Activated naive CD8-positive, alpha-beta T cell (primary cell): ENCODE data around the gene CDPF1.

Experiments used
- H3K27ac Mint-ChIP-seq: one replicate; pipeline ENCODE4 v1.8.0; 2021; ENCODE audit warnings: mixed read lengths
- H3K27me3 Mint-ChIP-seq: one replicate; pipeline ENCODE4 v1.8.0; 2021; ENCODE audit warnings: mixed read lengths
- H3K36me3 Mint-ChIP-seq: one replicate; pipeline ENCODE4 v1.8.0; 2021; ENCODE audit warnings: mixed read lengths
- H3K4me1 Mint-ChIP-seq: one replicate; pipeline ENCODE4 v1.8.0; 2021; ENCODE audit warnings: low read depth, mixed read lengths
- H3K4me3 Mint-ChIP-seq: one replicate; pipeline ENCODE4 v1.8.0; 2021; ENCODE audit warnings: mild to moderate bottlenecking, mixed read lengths
- H3K9me3 Mint-ChIP-seq: one replicate; pipeline ENCODE4 v1.8.0; 2021; ENCODE audit warnings: low read depth, mixed read lengths

The CDPF1 gene

GRCh38 chr22:46229701-46230100 lies 20.4 kb downstream of the CDPF1 start:
- Mint-ChIP-seq H3K27ac (no peak overlapping the region), H3K27me3 (no peaks in the 10 kb centered on the region), H3K9me3 (no peaks in the 10 kb centered on the region), H3K4me1 (no peaks in the 10 kb centered on the region), H3K4me3 (no peak overlapping the region), H3K36me3 (no peaks in the 10 kb centered on the region)

GRCh38 chr22:46226577-46226976 lies 23.5 kb downstream of the CDPF1 start:
- Mint-ChIP-seq H3K27me3 (no peaks in the 10 kb centered on the region), H3K36me3 (no peaks in the 10 kb centered on the region), H3K27ac (no peak overlapping the region), H3K9me3 (no peaks in the 10 kb centered on the region), H3K4me3 (no peak overlapping the region), H3K4me1 (no peaks in the 10 kb centered on the region)

- peaks cover 4% of the 10 kb centered on the region for H3K36me3 Mint-ChIP-seq
- H3K27ac Mint-ChIP-seq, result no peak overlapping the region
- no peaks in the 10 kb centered on the region for H3K4me1 Mint-ChIP-seq
- no peaks in the 10 kb centered on the region for H3K27me3 Mint-ChIP-seq
- no peak overlapping the region for H3K4me3 Mint-ChIP-seq
- no peaks in the 10 kb centered on the region for H3K9me3 Mint-ChIP-seq
Observed at GRCh38 chr22:46225631-46226030, 24.5 kb downstream of the CDPF1 start.

GRCh38 chr22:46224898-46225290 lies 25.2 kb downstream of the CDPF1 start:
- H3K27ac Mint-ChIP-seq, result no peak overlapping the region
- no peaks in the 10 kb centered on the region for H3K27me3 Mint-ChIP-seq
- no peak overlapping the region for H3K4me3 Mint-ChIP-seq
- H3K4me1 Mint-ChIP-seq, result no peaks in the 10 kb centered on the region
- H3K9me3 Mint-ChIP-seq, result no peaks in the 10 kb centered on the region
- peaks cover 4% of the 10 kb centered on the region for H3K36me3 Mint-ChIP-seq

- peaks cover 3% of the 10 kb centered on the region for H3K4me1 Mint-ChIP-seq
- H3K36me3 Mint-ChIP-seq, result peaks cover 8% of the 10 kb centered on the region
- no peak overlapping the region for H3K4me3 Mint-ChIP-seq
- H3K9me3 Mint-ChIP-seq, result no peaks in the 10 kb centered on the region
- H3K27ac Mint-ChIP-seq, result no peak overlapping the region
- H3K27me3 Mint-ChIP-seq, result no peaks in the 10 kb centered on the region
Observed at GRCh38 chr22:46224044-46224897, 25.8 kb downstream of the CDPF1 start.

- no peaks in the 10 kb centered on the region for H3K27me3 Mint-ChIP-seq
- peaks cover 3% of the 10 kb centered on the region for H3K4me1 Mint-ChIP-seq
- H3K4me3 Mint-ChIP-seq, result no peak overlapping the region
- no peak overlapping the region for H3K27ac Mint-ChIP-seq
- H3K36me3 Mint-ChIP-seq, result peaks cover 17% of the 10 kb centered on the region
- no peaks in the 10 kb centered on the region for H3K9me3 Mint-ChIP-seq
Observed at GRCh38 chr22:46220921-46221320, 29.2 kb downstream of the CDPF1 start.

GRCh38 chr22:46219636-46220035 lies 30.5 kb downstream of the CDPF1 start:
- Mint-ChIP-seq H3K4me1 (peaks cover 3% of the 10 kb centered on the region), H3K4me3 (no peak overlapping the region), H3K27me3 (no peaks in the 10 kb centered on the region), H3K27ac (no peak overlapping the region), H3K9me3 (no peaks in the 10 kb centered on the region), H3K36me3 (peaks cover 19% of the 10 kb centered on the region)

GRCh38 chr22:46214616-46215015 lies 35.5 kb downstream of the CDPF1 start:
- Mint-ChIP-seq H3K4me1 (peaks cover 1% of the 10 kb centered on the region), H3K4me3 (no peak overlapping the region)

GRCh38 chr22:46214149-46214548 lies 35.9 kb downstream of the CDPF1 start:
- no peak overlapping the region for H3K4me3 Mint-ChIP-seq
- peaks cover 31% of the 10 kb centered on the region for H3K36me3 Mint-ChIP-seq
- no peaks in the 10 kb centered on the region for H3K4me1 Mint-ChIP-seq
- peaks cover 2% of the 10 kb centered on the region for H3K9me3 Mint-ChIP-seq
- H3K27me3 Mint-ChIP-seq, result no peaks in the 10 kb centered on the region
- H3K27ac Mint-ChIP-seq, result no peak overlapping the region

More at GRCh38 chr22:46214616-46215015, 35.5 kb downstream of the CDPF1 start:
- Mint-ChIP-seq H3K27me3 (no peaks in the 10 kb centered on the region), H3K9me3 (no peaks in the 10 kb centered on the region), H3K36me3 (peaks cover 32% of the 10 kb centered on the region), H3K27ac (no peak overlapping the region)

- Mint-ChIP-seq H3K27ac (no peak overlapping the region), H3K4me1 (no peaks in the 10 kb centered on the region), H3K27me3 (no peaks in the 10 kb centered on the region), H3K36me3 (peaks cover 37% of the 10 kb centered on the region), H3K9me3 (peaks cover 3% of the 10 kb centered on the region), H3K4me3 (no peak overlapping the region)
Observed at GRCh38 chr22:46213052-46213451, 37.0 kb downstream of the CDPF1 start.

- Mint-ChIP-seq H3K27ac (no peak overlapping the region), H3K4me1 (no peaks in the 10 kb centered on the region), H3K27me3 (no peaks in the 10 kb centered on the region), H3K4me3 (no peak overlapping the region), H3K36me3 (peaks cover 37% of the 10 kb centered on the region), H3K9me3 (peaks cover 3% of the 10 kb centered on the region)
Observed at GRCh38 chr22:46212195-46212594, 37.9 kb downstream of the CDPF1 start.

- Mint-ChIP-seq H3K4me1 (no peaks in the 10 kb centered on the region), H3K4me3 (no peak overlapping the region), H3K27ac (no peak overlapping the region), H3K9me3 (peaks cover 3% of the 10 kb centered on the region), H3K27me3 (no peaks in the 10 kb centered on the region), H3K36me3 (peaks cover 32% of the 10 kb centered on the region)
Observed at GRCh38 chr22:46209262-46209661, 40.8 kb downstream of the CDPF1 start.

- no peaks in the 10 kb centered on the region for H3K27me3 Mint-ChIP-seq
- H3K4me3 Mint-ChIP-seq, result no peak overlapping the region
- peaks cover 19% of the 10 kb centered on the region for H3K36me3 Mint-ChIP-seq
- no peak overlapping the region for H3K27ac Mint-ChIP-seq
- no peaks in the 10 kb centered on the region for H3K4me1 Mint-ChIP-seq
- no peaks in the 10 kb centered on the region for H3K9me3 Mint-ChIP-seq
Observed at GRCh38 chr22:46203601-46203980, 46.5 kb downstream of the CDPF1 start.

GRCh38 chr22:46202897-46203600 lies 47.0 kb downstream of the CDPF1 start:
- Mint-ChIP-seq H3K4me3 (no peak overlapping the region), H3K27ac (no peak overlapping the region), H3K27me3 (no peaks in the 10 kb centered on the region), H3K4me1 (no peaks in the 10 kb centered on the region), H3K9me3 (no peaks in the 10 kb centered on the region), H3K36me3 (peaks cover 17% of the 10 kb centered on the region)

GRCh38 chr22:46201059-46201757 lies 48.9 kb downstream of the CDPF1 start:
- no peak overlapping the region for H3K4me3 Mint-ChIP-seq
- no peaks in the 10 kb centered on the region for H3K4me1 Mint-ChIP-seq
- no peaks in the 10 kb centered on the region for H3K27me3 Mint-ChIP-seq
- no peak overlapping the region for H3K27ac Mint-ChIP-seq
- H3K36me3 Mint-ChIP-seq, result peaks cover 17% of the 10 kb centered on the region
- H3K9me3 Mint-ChIP-seq, result no peaks in the 10 kb centered on the region
